ENCODE data around the gene FRMD5. TPM values are rescaled to one million over a fixed set of nuclear protein-coding genes. Genes with fewer than 3 reads are reported as not detected.

Gene FRMD5
- total and polyA plus RNA-seq, 2 donors (not counting 1 experiment from before 2014, with no cell fraction given) = not detected

- Mint-ChIP-seq H3K27me3 (peaks cover 14% of the 10 kb centered on the region), H3K9me3 (ENCODE audit: insufficient read depth) (no peaks in the 10 kb centered on the region), H3K27ac (no peak overlapping the region), H3K4me1 (no peaks in the 10 kb centered on the region), H3K4me3 (no peak overlapping the region)
- H4K20me1 ChIP-seq (ENCODE audit: control insufficient read depth, insufficient read depth, low read length, poor library complexity, severe bottlenecking) = no peaks in the 10 kb centered on the region
- no peak for TF ChIP-seq CTCF (IDR thresholded peaks at IDR 0.05)
- TF ChIP-seq EZH2 (IDR thresholded peaks at IDR 0.05; ENCODE audit: borderline replicate concordance, insufficient read depth, low read depth, low read length, poor library complexity, severe bottlenecking) = no peak
- no peaks in the 10 kb centered on the region for H3K4me1 ChIP-seq (ENCODE audit: control insufficient read depth in 2 of 2, insufficient read depth in 2 of 2, low read length in 2 of 2)
- intact Hi-C loops (cut with micrococcal nuclease) = no loop called here
- ChIA-PET POLR2A (no interaction called here), CTCF (no interaction called here)
- H3K27ac ChIP-seq (ENCODE audit: low read length in 2 of 2) = no peak overlapping the region
- DNase-seq (no peak), ATAC-seq (ENCODE audit: low read depth) (no peak)
- H3K79me2 ChIP-seq (ENCODE audit: control insufficient read depth, insufficient read depth, low read length) = no peaks in the 10 kb centered on the region
- no CpG with 5 or more reads among the region's 3 CpGs for WGBS (ENCODE audit: insufficient coverage)
- H3K36me3 ChIP-seq (replicated peaks in 1 of 2; ENCODE audit: control extremely low read depth in 1 of 2, control insufficient read depth in 1 of 2, extremely low read depth in 1 of 2, insufficient read depth in 2 of 2, low read length in 1 of 2) = no peaks in the 10 kb centered on the region
- H3K4me2 ChIP-seq (replicated peaks; ENCODE audit: low read depth, low read length, poor library complexity, severe bottlenecking) = no peak overlapping the region
- no peak overlapping the region for H3K4me3 ChIP-seq (ENCODE audit: control extremely low read depth in 1 of 5, extremely low read depth in 1 of 5, insufficient read depth in 1 of 5, low read depth in 2 of 5, low read length in 4 of 5)
- no peak overlapping the region for H3K9ac ChIP-seq (ENCODE audit: low read length)
- no peak overlapping the region for H2AFZ ChIP-seq (ENCODE audit: insufficient read depth, low read depth, low read length, poor library complexity, severe bottlenecking)
- no peaks in the 10 kb centered on the region for H3K27me3 ChIP-seq (replicated peaks in 1 of 4; ENCODE audit: control extremely low read depth in 1 of 4, control insufficient read depth in 3 of 4, insufficient read depth in 4 of 4, low read length in 3 of 4)
- H3K9me3 ChIP-seq (ENCODE audit: control extremely low read depth in 1 of 3, control insufficient read depth in 2 of 3, insufficient read depth in 1 of 3, low read length in 2 of 3) = no peaks in the 10 kb centered on the region
Observed at GRCh38 chr15:44145495-44145894, 49.6 kb downstream of the FRMD5 start.

- H3K27ac Mint-ChIP-seq = no peak overlapping the region
- intact Hi-C loops (cut with micrococcal nuclease) = no loop called here
- Histone ChIP-seq H2AFZ (ENCODE audit: insufficient read depth, low read depth, low read length, poor library complexity, severe bottlenecking) (no peak overlapping the region), H3K36me3 (replicated peaks in 1 of 2; ENCODE audit: control extremely low read depth in 1 of 2, control insufficient read depth in 1 of 2, extremely low read depth in 1 of 2, insufficient read depth in 2 of 2, low read length in 1 of 2) (no peaks in the 10 kb centered on the region), H3K79me2 (ENCODE audit: control insufficient read depth, insufficient read depth, low read length) (no peaks in the 10 kb centered on the region), H3K4me3 (ENCODE audit: control extremely low read depth in 1 of 5, extremely low read depth in 1 of 5, insufficient read depth in 1 of 5, low read depth in 2 of 5, low read length in 4 of 5) (no peak overlapping the region), H3K9me3 (ENCODE audit: control extremely low read depth in 1 of 3, control insufficient read depth in 2 of 3, insufficient read depth in 1 of 3, low read length in 2 of 3) (no peaks in the 10 kb centered on the region), H3K27ac (ENCODE audit: low read length in 2 of 2) (no peak overlapping the region), H3K9ac (ENCODE audit: low read length) (no peak overlapping the region), H3K27me3 (replicated peaks in 1 of 4; ENCODE audit: control extremely low read depth in 1 of 4, control insufficient read depth in 3 of 4, insufficient read depth in 4 of 4, low read length in 3 of 4) (no peaks in the 10 kb centered on the region), H3K4me2 (replicated peaks; ENCODE audit: low read depth, low read length, poor library complexity, severe bottlenecking) (no peak overlapping the region), H4K20me1 (ENCODE audit: control insufficient read depth, insufficient read depth, low read length, poor library complexity, severe bottlenecking) (no peaks in the 10 kb centered on the region), H3K4me1 (ENCODE audit: control insufficient read depth in 2 of 2, insufficient read depth in 2 of 2, low read length in 2 of 2) (no peaks in the 10 kb centered on the region)
- H3K27me3 Mint-ChIP-seq = peaks cover 10% of the 10 kb centered on the region
- no peaks in the 10 kb centered on the region for H3K4me1 Mint-ChIP-seq
- ChIA-PET POLR2A (no interaction called here), CTCF (no interaction called here)
- ATAC-seq (ENCODE audit: low read depth) (no peak), DNase-seq (no peak)
- H3K9me3 Mint-ChIP-seq (ENCODE audit: insufficient read depth) = no peaks in the 10 kb centered on the region
- H3K4me3 Mint-ChIP-seq = no peak overlapping the region
- no peak for TF ChIP-seq EZH2 (IDR thresholded peaks at IDR 0.05; ENCODE audit: borderline replicate concordance, insufficient read depth, low read depth, low read length, poor library complexity, severe bottlenecking)
- TF ChIP-seq CTCF (IDR thresholded peaks at IDR 0.05) = no peak
Observed at GRCh38 chr15:44144992-44145391, 50.1 kb downstream of the FRMD5 start.
